Heart left ventricle (tissue), 16 donors: Measurements from ENCODE around the gene PIGC. TPM values are rescaled to one million over a fixed set of nuclear protein-coding genes. Genes with fewer than 3 reads are reported as not detected.

Experiments
- ATAC-seq, 4 donors: fragments of 200-7000 bp; cut with Tn5 transposase; one replicate each; pipeline ENCODE4 v1.9.1; 2020 to 2022; ENCODE audit warnings: moderate library complexity in 4 of 4, mild to moderate bottlenecking in 3 of 4, moderate number of reproducible peaks in 1 of 4
- DNase-seq, 5 donors: peaks; one replicate each; pipeline ENCODE4 v3.0.0-alpha.2; 2020
- H3K27ac ChIP-seq, 12 donors: fragments of 200-600 bp; sonication (generic) in 4 of 12; one replicate each; pipeline versions ENCODE4 v1.5.0 to v1.8.0; 2016 to 2022; ENCODE audit warnings: mild to moderate bottlenecking in 2 of 12
- H3K27me3 ChIP-seq, 9 donors: fragments of 200-600 bp; sonication (generic) in 2 of 9; one replicate each; pipeline versions ENCODE4 v1.5.1 to v1.8.0; 2016 to 2022; ENCODE audit warnings: mild to moderate bottlenecking in 3 of 9
- H3K36me3 ChIP-seq, 9 donors: fragments of 200-600 bp; sonication (generic) in 2 of 9; one replicate each; pipeline versions ENCODE4 v1.5.0 to v1.8.0; 2018 to 2022; ENCODE audit warnings: mild to moderate bottlenecking in 2 of 9
- H3K4me1 ChIP-seq, 12 donors: fragments of 200-600 bp; sonication (generic) in 4 of 12; one replicate each; pipeline versions ENCODE4 v1.5.0 to v1.8.0; 2016 to 2022; ENCODE audit warnings: mild to moderate bottlenecking in 3 of 12
- H3K4me3 ChIP-seq, 12 donors: fragments of 200-600 bp; sonication (generic) in 4 of 12; one replicate each; pipeline versions ENCODE4 v1.5.0 to v1.8.0; 2017 to 2022; ENCODE audit warnings: mild to moderate bottlenecking in 9 of 12, moderate library complexity in 4 of 12
- H3K9me3 ChIP-seq, 12 donors: fragments of 200-600 bp; sonication (generic) in 4 of 12; one replicate each; pipeline versions ENCODE4 v1.5.0 to v1.8.0; 2016 to 2022; ENCODE audit warnings: mild to moderate bottlenecking in 1 of 12
- CTCF ChIP-seq, 12 donors: fragments of 200-600 bp; sonication (generic) in 4 of 12; IDR thresholded peaks; one replicate each; pipeline versions ENCODE4 v1.5.0 to v1.8.0; 2018 to 2022; ENCODE audit warnings: antibody characterized with exemption in 12 of 12, mild to moderate bottlenecking in 5 of 12
- POLR2A ChIP-seq, 2 donors: fragments of 450-650 bp; IDR thresholded peaks; one replicate each; pipeline ENCODE4 v1.6.1; 2017; ENCODE audit warnings: antibody characterized with exemption in 2 of 2, mild to moderate bottlenecking in 2 of 2, moderate library complexity in 2 of 2
- WGBS, 4 donors: extraction: QIAGEN DNeasy Blood & Tissue Kit in 2 of 4; methylation state at CpG; one replicate each; pipeline versions ENCODE4 v1.1.5 to v1.1.7; 2013 to 2018; 5-methylcytosine and 5-hydroxymethylcytosine counted together
- intact Hi-C, 10 donors: fragments of 100-400 bp; cut with DNase I; formaldehyde crosslinking; loops; one replicate each; pipeline versions ENCODE4 v1.11.1 to v1.14.2; 2022
- polyA plus RNA-seq, 2 donors: library from polyadenylated mRNA; stranded (reverse); fragments of 200-250 nt; gene quantifications; one replicate each; pipeline ENCODE4 v1.2.3, GENCODE V29; 2013
- total RNA-seq, 9 donors: library from RNA; depleted of rRNA in 2 of 9; stranded (reverse); fragments of >200 nt in 2 of 9; fragmentation: NEBNext Ultra II Directional in 3 of 9; extraction: Animal tissue kit (Norgen Biotek cat#: 25700) in 3 of 9; gene quantifications; one replicate each; pipeline versions ENCODE4 v1.1.0 to v1.2.4, GENCODE V29; 2016 to 2023
- donor health status: ischemic (EF 13 %, LVEDD 7.1; RV severe dilation, severe dysfunction).
- donor health status: healthy with polysubstance abuse.
- donor health status: DM: no; HTN: yes; CAD: no.
- donor health status: DM: no; HTN: no; CAD: no.
- donor health status: ischemic (EF 25% LVEDD 6.9; RV normal size, moderate dysfunction).
- donor health status: ischemic (EF 25% LVEDD 5.7; RV mildly dilated, moderate dysfunction).
- donor health status: healthy.
- donor health status: DM: yes; HTN: yes; CAD: no.
- donor health status: ischemic (EF 35%, LVEDD 5.7; RV mildly dilated, moderate dysfunction).
- donor health status: nonischemic (EF 11% LVEDD 7.7; RV severe dilation, severe dysfunction).
- donor health status: DM: yes; HTN: yes; CAD: no.
- donor health status: PGD.
- donor health status: ischemic (EF 29% LVEDD 5.4; RV normal size, mild dysfunction).
- donor health status: nonischemic (EF 23%, LVEDD 6.1; RV moderate dilation, normal function).

Gene PIGC
- total and polyA plus RNA-seq, 11 donors = 12.3 to 22.9 (median 15.7) TPM

GRCh38 chr1:172451002-172451443 lies 7.2 kb upstream of the PIGC start:
- ATAC-seq (peak in 2 of 4 donors; percentile 42 to 60), DNase-seq (no peak)
- H3K4me3 ChIP-seq = no peak overlapping the region
- peaks cover 0 to 25% (median 6%) of the 10 kb centered on the region in 12 donors for H3K4me1 ChIP-seq
- H3K27ac ChIP-seq = peak overlapping the region in 3 of 12 donors; percentile 7 to 28 (median 17)
- TF ChIP-seq CTCF (IDR thresholded peaks at IDR 0.05) (no peak), POLR2A (IDR thresholded peaks at IDR 0.05) (no peak)
- H3K9me3 ChIP-seq = no peaks in the 10 kb centered on the region
- WGBS, 4 donors = 80 to 89% (median 87%) methylated on average over 2 of the region's 2 CpGs
- no peaks in the 10 kb centered on the region for H3K36me3 ChIP-seq
- intact Hi-C loops = loop anchor here (2.0 to 10.0 kb wide), 7 partner anchors 81 to 274 kb away; partner anchors contain the start of gene SUCO (in 7 of the 10)
- H3K27me3 ChIP-seq = no peaks in the 10 kb centered on the region

DNA sequence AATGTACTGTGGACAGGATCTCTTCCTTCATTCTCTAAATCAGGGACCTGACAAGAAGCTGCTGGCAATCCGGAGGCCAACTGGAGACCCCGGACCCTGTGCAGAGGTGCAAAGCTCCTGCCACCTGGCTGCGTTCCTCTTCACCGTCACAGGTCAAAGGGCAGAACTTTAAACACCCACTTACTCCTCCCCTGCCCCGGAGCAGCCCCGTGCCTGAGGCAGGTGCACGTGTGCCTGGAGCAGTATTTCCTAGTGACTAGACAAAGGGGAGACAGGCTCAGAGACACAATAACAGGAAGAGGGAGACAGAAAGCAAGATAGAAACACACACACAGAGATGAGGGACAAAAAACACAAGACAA lies 6.6 kb upstream of the PIGC start:
- H3K4me3 ChIP-seq = peak overlapping the region in 1 of 12 donors; percentile 41
- peak in 2 of 4 donors; percentile 5 to 7 for ATAC-seq
- peaks cover 0 to 25% (median 6%) of the 10 kb centered on the region in 12 donors for H3K4me1 ChIP-seq
- TF ChIP-seq CTCF (IDR thresholded peaks at IDR 0.05) (no peak), POLR2A (IDR thresholded peaks at IDR 0.05) (no peak)
- DNase-seq = no peak
- intact Hi-C loops = loop anchor here (2.0 to 10.0 kb wide), 7 partner anchors 82 to 274 kb away; partner anchors contain the start of gene SUCO (in 7 of the 10)
- WGBS, 4 donors = 67 to 75% (median 70%) methylated on average over 7 of the region's 7 CpGs
- H3K27me3 ChIP-seq = no peaks in the 10 kb centered on the region
- no peaks in the 10 kb centered on the region for H3K36me3 ChIP-seq
- H3K9me3 ChIP-seq = no peaks in the 10 kb centered on the region
- H3K27ac ChIP-seq = peak overlapping the region in 3 of 12 donors; percentile 7 to 28 (median 17)

GRCh38 chr1:172449585-172450523 lies 6.0 kb upstream of the PIGC start:
- H3K9me3 ChIP-seq = no peaks in the 10 kb centered on the region
- ATAC-seq (peak; percentile 74 to 90 (median 90)), DNase-seq (peak; percentile 37 to 73 (median 54))
- peaks cover 0 to 25% (median 6%) of the 10 kb centered on the region in 12 donors for H3K4me1 ChIP-seq
- intact Hi-C loops = loop anchor here (2.0 to 10.0 kb wide), 9 partner anchors 82 to 645 kb away; partner anchors contain the start of gene SUCO (in 7 of the 10)
- no peak for TF ChIP-seq POLR2A (IDR thresholded peaks at IDR 0.05)
- TF ChIP-seq CTCF (IDR thresholded peaks at IDR 0.05) = peak; percentile 71 to 92 (median 86)
- H3K4me3 ChIP-seq = peak overlapping the region in 4 of 12 donors; percentile 6 to 41 (median 14)
- H3K27me3 ChIP-seq = no peaks in the 10 kb centered on the region
- 38 to 54% (median 48%) methylated on average over 17 to 18 of the region's 18 CpGs for WGBS, 4 donors
- peak overlapping the region in 2 of 12 donors; percentile 7 to 28 for H3K27ac ChIP-seq
- no peaks in the 10 kb centered on the region for H3K36me3 ChIP-seq
